Lung (tissue), 12 donors: ENCODE data around the gene SMG6. TPM values are rescaled to one million over a fixed set of nuclear protein-coding genes. Genes with fewer than 3 reads are reported as not detected.

ENCODE experiments used
- ATAC-seq: fragments of 200-7000 bp; cut with Tn5 transposase; one replicate; pipeline ENCODE4 v1.9.1; 2020; ENCODE audit warnings: moderate number of reproducible peaks; ENCODE audit not compliant: insufficient read depth, low FRiP score
- DNase-seq, 3 donors: peaks; one replicate each; pipeline ENCODE4 v3.0.0-alpha.2; 2013 to 2017
- H3K27ac ChIP-seq, 2 donors: one replicate each; pipeline ENCODE4 v1.5.1; 2013; ENCODE audit warnings: mild to moderate bottlenecking in 2 of 2, moderate library complexity in 2 of 2, control low read depth in 1 of 2, inconsistent platforms in 1 of 2, low read depth in 1 of 2, low read length in 1 of 2
- H3K27me3 ChIP-seq, 3 donors: one replicate each; pipeline ENCODE4 v1.5.1; 2013; ENCODE audit warnings: low read length in 2 of 3; ENCODE audit not compliant: control insufficient read depth in 3 of 3, insufficient read depth in 3 of 3
- H3K36me3 ChIP-seq, 4 donors: one replicate each; pipeline ENCODE4 v1.5.1; 2013; ENCODE audit warnings: low read length in 4 of 4, mild to moderate bottlenecking in 1 of 4, moderate library complexity in 1 of 4; ENCODE audit not compliant: control insufficient read depth in 4 of 4, insufficient read depth in 4 of 4
- H3K4me1 ChIP-seq, 5 donors: one replicate each; pipeline ENCODE4 v1.5.1; 2013; ENCODE audit warnings: low read length in 5 of 5, mild to moderate bottlenecking in 2 of 5, moderate library complexity in 1 of 5; ENCODE audit not compliant: control insufficient read depth in 5 of 5, insufficient read depth in 5 of 5
- H3K4me3 ChIP-seq: one replicate; pipeline ENCODE4 v1.5.1; 2013; ENCODE audit warnings: mild to moderate bottlenecking, control low read depth, moderate library complexity
- H3K9ac ChIP-seq, 2 donors: one replicate each; pipeline ENCODE4 v1.5.1; 2013; ENCODE audit warnings: low read length in 2 of 2, control low read depth in 1 of 2; ENCODE audit not compliant: insufficient read depth in 1 of 2
- H3K9me3 ChIP-seq, 4 donors: one replicate each; pipeline ENCODE4 v1.5.1; 2013; ENCODE audit warnings: low read length in 3 of 4, mild to moderate bottlenecking in 1 of 4, moderate library complexity in 1 of 4; ENCODE audit not compliant: control insufficient read depth in 4 of 4, insufficient read depth in 3 of 4
- CTCF ChIP-seq: IDR thresholded peaks from 2 replicates; pipeline ENCODE4 v1.5.1; 2012; ENCODE audit warnings: mild to moderate bottlenecking; ENCODE audit errors: control extremely low read depth, extremely low read depth
- WGBS, 2 donors: extraction: QIAGEN DNeasy Blood & Tissue Kit; methylation state at CpG; one replicate each; pipeline ENCODE4 v1.1.7; 2013; 5-methylcytosine and 5-hydroxymethylcytosine counted together
- polyA plus RNA-seq, 2 donors: library from polyadenylated mRNA; stranded (reverse); fragments of 200-250 nt; gene quantifications; one replicate each; pipeline ENCODE4 v1.2.1, GENCODE V29; 2013
- total RNA-seq, 2 donors: library from RNA; depleted of rRNA in 1 of 2; stranded (reverse); fragments of >200 nt in 1 of 2; gene quantifications; one replicate each; pipeline ENCODE4 v1.2.1, GENCODE V29; 2014 to 2021
- donor health status: control.
- donor health status: control.
- donor health status: Bipolar disorder and iron deficiency.
- donor health status: healthy.
- donor health status: DM: yes; HTN: yes; CAD: no.

Gene SMG6
- total and polyA plus RNA-seq, 4 donors = 17.6 to 45.1 (median 28.9) TPM

- H3K27ac ChIP-seq = no peak overlapping the region
- peaks cover 8 to 34% (median 20%) of the 10 kb centered on the region in 5 donors for H3K4me1 ChIP-seq
- ATAC-seq = no peak
- 92 to 93% methylated on average over 6 of the region's 6 CpGs for WGBS, 2 donors
- no peaks in the 10 kb centered on the region for H3K9me3 ChIP-seq
- peak in 1 of 3 donors; percentile 59 for DNase-seq
- TF ChIP-seq CTCF = no peak
- no peak overlapping the region for H3K4me3 ChIP-seq
- no peak overlapping the region for H3K9ac ChIP-seq
- no peaks in the 10 kb centered on the region for H3K27me3 ChIP-seq
- H3K36me3 ChIP-seq = peaks cover 0 to 8% (median 2%) of the 10 kb centered on the region in 4 donors
These were observed 167.3 kb downstream of the SMG6 start for GRCh38 chr17:2136241-2136640.

- no peaks in the 10 kb centered on the region for H3K27me3 ChIP-seq
- no peak overlapping the region for H3K4me3 ChIP-seq
- H3K9me3 ChIP-seq = no peaks in the 10 kb centered on the region
- TF ChIP-seq CTCF = no peak
- WGBS, 2 donors = 97 to 98% methylated on average over 15 of the region's 15 CpGs
- peaks cover 0 to 3% (median 0%) of the 10 kb centered on the region in 4 donors for H3K36me3 ChIP-seq
- H3K27ac ChIP-seq = no peak overlapping the region
- ATAC-seq = no peak
- H3K9ac ChIP-seq = no peak overlapping the region
- no peak for DNase-seq
- peaks cover 10 to 21% (median 18%) of the 10 kb centered on the region in 5 donors for H3K4me1 ChIP-seq
These were observed 175.6 kb downstream of the SMG6 start for GRCh38 chr17:2128011-2128410.

GRCh38 chr17:2125013-2125535 lies 178.5 kb downstream of the SMG6 start:
- Histone ChIP-seq H3K9me3 (no peaks in the 10 kb centered on the region), H3K4me1 (peaks cover 15 to 38% (median 25%) of the 10 kb centered on the region in 5 donors)

More at GRCh38 chr17:2125013-2125535, 178.5 kb downstream of the SMG6 start:
- peaks cover 0 to 1% (median 0%) of the 10 kb centered on the region in 4 donors for H3K36me3 ChIP-seq
- no peaks in the 10 kb centered on the region for H3K27me3 ChIP-seq
- DNase-seq (no peak), ATAC-seq (no peak)
- no peak overlapping the region for H3K4me3 ChIP-seq
- WGBS, 2 donors = 98% methylated on average over 6 of the region's 6 CpGs
- no peak overlapping the region for H3K27ac ChIP-seq
- no peak overlapping the region for H3K9ac ChIP-seq
- no peak for TF ChIP-seq CTCF
